ENCODE results near the gene PKD1L1. TPM values are rescaled to one million over a fixed set of nuclear protein-coding genes. Genes with fewer than 3 reads are reported as not detected.
"Not testable (repeated sequence)": the region's sequence is repeated elsewhere in the genome, so short reads cannot be mapped to it uniquely, and the experiment has no call there.

PKD1L1 gene
- total RNA-seq, 1 donor = under 0.01 TPM

GRCh38 chr7:47932466-47933037 is 15.7 kb downstream of the PKD1L1 start:
- TF ChIP-seq CTCF (IDR thresholded peaks at IDR 0.05; ENCODE audit: insufficient read depth, low read length) = no peak
- no peak overlapping the region for H3K4me3 ChIP-seq (ENCODE audit: low read depth, low read length)
- DNase-seq (ENCODE audit: low read depth) = no peak

- peak; percentile 68 for DNase-seq (ENCODE audit: low read depth)
- H3K4me3 ChIP-seq (ENCODE audit: low read depth, low read length) = no peak overlapping the region
Observed at GRCh38 chr7:47932016-47932415, 16.2 kb downstream of the PKD1L1 start.

GRCh38 chr7:47931005-47932004 is 17.0 kb downstream of the PKD1L1 start:
- no peak overlapping the region for H3K4me3 ChIP-seq (ENCODE audit: low read depth, low read length)
- DNase-seq (ENCODE audit: low read depth) = no peak
- no peak for TF ChIP-seq CTCF (IDR thresholded peaks at IDR 0.05; ENCODE audit: insufficient read depth, low read length)

More at GRCh38 chr7:47932016-47932415, 16.2 kb downstream of the PKD1L1 start:
- no peak for TF ChIP-seq CTCF (IDR thresholded peaks at IDR 0.05; ENCODE audit: insufficient read depth, low read length)

GRCh38 chr7:47924266-47924665 is 24.0 kb downstream of the PKD1L1 start:
- DNase-seq (ENCODE audit: low read depth) = no peak
- no peak overlapping the region for H3K4me3 ChIP-seq (ENCODE audit: low read depth, low read length)
- no peak for TF ChIP-seq CTCF (IDR thresholded peaks at IDR 0.05; ENCODE audit: insufficient read depth, low read length)

GRCh38 chr7:47923081-47923875 is 25.0 kb downstream of the PKD1L1 start:
- not testable (repeated sequence) for DNase-seq (ENCODE audit: low read depth); H3K4me3 ChIP-seq (ENCODE audit: low read depth, low read length)

- DNase-seq (ENCODE audit: low read depth) = not testable (repeated sequence)
Observed at GRCh38 chr7:47916514-47916913, 31.8 kb downstream of the PKD1L1 start.

GRCh38 chr7:47915616-47915976 is 32.7 kb downstream of the PKD1L1 start:
- no peak for TF ChIP-seq CTCF (IDR thresholded peaks at IDR 0.05; ENCODE audit: insufficient read depth, low read length)
- no peak overlapping the region for H3K4me3 ChIP-seq (ENCODE audit: low read depth, low read length)
- no peak for DNase-seq (ENCODE audit: low read depth)

More at GRCh38 chr7:47916514-47916913, 31.8 kb downstream of the PKD1L1 start:
- H3K4me3 ChIP-seq (ENCODE audit: low read depth, low read length) = not testable (repeated sequence)

All from fibroblast of the aortic adventitia (primary cell).